SK-N-DZ (cell line): ENCODE data around the gene GART. TPM values are rescaled to one million over a fixed set of nuclear protein-coding genes. Genes with fewer than 3 reads are reported as not detected.
"Not testable (repeated sequence)": the region's sequence is repeated elsewhere in the genome, so short reads cannot be mapped to it uniquely, and the experiment has no call there.

Source experiments
- DNase-seq: peaks from one replicate; pipeline ENCODE4 v3.0.0-alpha.2; 2015; ENCODE audit warnings: low spot score
- polyA plus RNA-seq, 2 experiments: library from polyadenylated mRNA; depleted of rRNA; stranded (reverse); fragments of >200 nt; gene quantifications; 2 replicates each; pipeline ENCODE4 v1.2.3, GENCODE V29; 2014

GART gene
- polyA plus RNA-seq (2014; cell fraction: cytosol; rRNA removed): 95.4 and 151 TPM in 2 replicates
- 117 and 174 TPM in 2 replicates for polyA plus RNA-seq (2014; cell fraction: nucleus; rRNA removed)

GRCh38 chr21:33541756-33542639 is at the start of gene GART:
TSS of gene GART (minus strand) at chr21:33542117. CDS start at chr21:33539315, 2,802 bp downstream.
- peak; percentile 72 for DNase-seq

- peak; percentile 77 for DNase-seq
Observed at GRCh38 chr21:33588485-33589335, 46.8 kb upstream of the GART start, which contains the start of gene DONSON. TSS of gene DONSON (minus strand) at chr21:33588684. CDS start at chr21:33588641, 43 bp downstream.

- peak; percentile 29 for DNase-seq
Observed at GRCh38 chr21:33587792-33588484, 46.0 kb upstream of the GART start.

GRCh38 chr21:33586927-33587326 is 45.0 kb upstream of the GART start:
- DNase-seq: no peak

- no peak for DNase-seq
Observed at GRCh38 chr21:33584455-33584854, 42.5 kb upstream of the GART start.

GRCh38 chr21:33578959-33579542 is 37.1 kb upstream of the GART start:
- no peak for DNase-seq

GRCh38 chr21:33578214-33578613 is 36.3 kb upstream of the GART start:
- DNase-seq: no peak

- not testable (repeated sequence) for DNase-seq
Observed at GRCh38 chr21:33576741-33577141, 34.8 kb upstream of the GART start.

- no peak for DNase-seq
Observed at GRCh38 chr21:33572350-33572749, 30.4 kb upstream of the GART start.

GRCh38 chr21:33569991-33570390 is 28.1 kb upstream of the GART start:
- DNase-seq: no peak

GRCh38 chr21:33568448-33568847 is 26.5 kb upstream of the GART start:
- DNase-seq: no peak

GRCh38 chr21:33567914-33568313 is 26.0 kb upstream of the GART start:
- DNase-seq: no peak

GRCh38 chr21:33566514-33566913 is 24.6 kb upstream of the GART start:
- DNase-seq: no peak

GRCh38 chr21:33562389-33562788 is 20.5 kb upstream of the GART start:
- DNase-seq: no peak

- no peak for DNase-seq
Observed at GRCh38 chr21:33561373-33561772, 19.5 kb upstream of the GART start.

- DNase-seq: no peak
Observed at GRCh38 chr21:33560965-33561364, 19.0 kb upstream of the GART start.

GRCh38 chr21:33559813-33560212 is 17.9 kb upstream of the GART start:
- no peak for DNase-seq

GRCh38 chr21:33558777-33559421 is 17.0 kb upstream of the GART start:
- no peak for DNase-seq

- no peak for DNase-seq
Observed at GRCh38 chr21:33557447-33557846, 15.5 kb upstream of the GART start.

GRCh38 chr21:33554982-33555344 is 13.0 kb upstream of the GART start:
- DNase-seq: no peak
